Activated T-cell treated with anti-CD3 and anti-CD28 coated beads for 4 hours (primary cell): Measurements from ENCODE around the gene SSBP3.
"Not testable (repeated sequence)": the region's sequence is repeated elsewhere in the genome, so short reads cannot be mapped to it uniquely, and the experiment has no call there.

ENCODE experiments used
- DNase-seq: peaks from one replicate; pipeline ENCODE4 v3.0.0-alpha.2; 2020

Gene SSBP3

GRCh38 chr1:54406339-54407153 is at the start of gene SSBP3:
Gene SSBP3 (minus strand): TSS chr1:54406394.
- DNase-seq = peak; percentile 82

GRCh38 chr1:54453509-54453908 is 47.3 kb upstream of the SSBP3 start:
- DNase-seq = no peak

- no peak for DNase-seq
These were observed 46.8 kb upstream of the SSBP3 start for GRCh38 chr1:54453022-54453421.

- DNase-seq = not testable (repeated sequence)
These were observed 43.2 kb upstream of the SSBP3 start for GRCh38 chr1:54449431-54449830.

GRCh38 chr1:54448801-54449200 is 42.6 kb upstream of the SSBP3 start:
- not testable (repeated sequence) for DNase-seq

- DNase-seq = not testable (repeated sequence)
These were observed 40.9 kb upstream of the SSBP3 start for GRCh38 chr1:54447081-54447480.

- DNase-seq = no peak
These were observed 36.0 kb upstream of the SSBP3 start for GRCh38 chr1:54442185-54442584.

- DNase-seq = no peak
These were observed 33.5 kb upstream of the SSBP3 start for GRCh38 chr1:54439550-54440223.

- DNase-seq = no peak
These were observed 31.6 kb upstream of the SSBP3 start for GRCh38 chr1:54437783-54438182.

GRCh38 chr1:54436826-54437225 is 30.6 kb upstream of the SSBP3 start:
- no peak for DNase-seq

GRCh38 chr1:54429838-54430237 is 23.6 kb upstream of the SSBP3 start:
- no peak for DNase-seq

GRCh38 chr1:54428837-54429518 is 22.8 kb upstream of the SSBP3 start:
- no peak for DNase-seq

- no peak for DNase-seq
These were observed 19.0 kb upstream of the SSBP3 start for GRCh38 chr1:54425152-54425584.

GRCh38 chr1:54424398-54424797 is 18.2 kb upstream of the SSBP3 start:
- DNase-seq = no peak

- DNase-seq = no peak
These were observed 14.9 kb upstream of the SSBP3 start for GRCh38 chr1:54421101-54421504.

GRCh38 chr1:54418598-54418997 is 12.4 kb upstream of the SSBP3 start:
- not testable (repeated sequence) for DNase-seq

GRCh38 chr1:54417123-54417522 is 10.9 kb upstream of the SSBP3 start:
- no peak for DNase-seq

GRCh38 chr1:54416435-54416834 is 10.2 kb upstream of the SSBP3 start:
- no peak for DNase-seq

GRCh38 chr1:54415991-54416390 is 9.8 kb upstream of the SSBP3 start:
- DNase-seq = no peak

GRCh38 chr1:54415533-54415932 is 9.3 kb upstream of the SSBP3 start:
- no peak for DNase-seq

GRCh38 chr1:54413732-54414131 is 7.5 kb upstream of the SSBP3 start:
- no peak for DNase-seq

GRCh38 chr1:54413295-54413694 is 7.1 kb upstream of the SSBP3 start:
- DNase-seq = no peak

- no peak for DNase-seq
These were observed 4.2 kb upstream of the SSBP3 start for GRCh38 chr1:54410359-54410758.
